ENCODE data around the gene LHB.
A peak's percentile ranks its signal among the peaks of the same experiment; 100 is the strongest.

LHB gene

GRCh38 chr19:48985711-48986110 lies 31.2 kb downstream of the LHB start:
- no peak for DNase-seq (ENCODE audit: low read depth in 2 of 2)

- DNase-seq (ENCODE audit: low read depth in 2 of 2), result no peak
Measured at GRCh38 chr19:48982280-48982679, 34.6 kb downstream of the LHB start.

- DNase-seq (ENCODE audit: low read depth in 2 of 2), result no peak
Measured at GRCh38 chr19:48977061-48977460, 39.8 kb downstream of the LHB start.

- no peak for DNase-seq (ENCODE audit: low read depth in 2 of 2)
Measured at GRCh38 chr19:48975947-48976847, 40.7 kb downstream of the LHB start.

- peak; percentile 75 to 79 for DNase-seq (ENCODE audit: low read depth in 2 of 2)
Measured at GRCh38 chr19:48970923-48971395, 45.9 kb downstream of the LHB start.

- DNase-seq (ENCODE audit: low read depth in 2 of 2), result no peak
Measured at GRCh38 chr19:48970139-48970766, 46.6 kb downstream of the LHB start.

- no peak for DNase-seq (ENCODE audit: low read depth in 2 of 2)
Measured at GRCh38 chr19:48969276-48970138, 47.4 kb downstream of the LHB start.

- no peak for DNase-seq (ENCODE audit: low read depth in 2 of 2)
Measured at GRCh38 chr19:48968813-48969218, 48.1 kb downstream of the LHB start.

GRCh38 chr19:48968179-48968661 lies 48.7 kb downstream of the LHB start:
- DNase-seq (ENCODE audit: low read depth in 2 of 2), result no peak

- no peak for DNase-seq (ENCODE audit: low read depth in 2 of 2)
Measured at GRCh38 chr19:48967346-48968178, 49.3 kb downstream of the LHB start.

- no peak for DNase-seq (ENCODE audit: low read depth in 2 of 2)
Measured at GRCh38 chr19:48966541-48967345, 50.1 kb downstream of the LHB start.

All from stimulated activated CD8-positive, alpha-beta memory T cell treated with anti-CD3 and anti-CD28 coated beads, Interleukin-2, amount 100 ng/mL, for 48 hours (primary cell).